HG02943 (cell line): ENCODE measurements around the gene QPCTL.

Experiments
- ATAC-seq: cut with Tn5 transposase; IDR thresholded peaks from one replicate; pipeline ENCODE4 v1.9.1; 2021; ENCODE audit warnings: mild to moderate bottlenecking, low read depth, moderate library complexity; ENCODE audit not compliant: unreplicated experiment

QPCTL gene

DNA sequence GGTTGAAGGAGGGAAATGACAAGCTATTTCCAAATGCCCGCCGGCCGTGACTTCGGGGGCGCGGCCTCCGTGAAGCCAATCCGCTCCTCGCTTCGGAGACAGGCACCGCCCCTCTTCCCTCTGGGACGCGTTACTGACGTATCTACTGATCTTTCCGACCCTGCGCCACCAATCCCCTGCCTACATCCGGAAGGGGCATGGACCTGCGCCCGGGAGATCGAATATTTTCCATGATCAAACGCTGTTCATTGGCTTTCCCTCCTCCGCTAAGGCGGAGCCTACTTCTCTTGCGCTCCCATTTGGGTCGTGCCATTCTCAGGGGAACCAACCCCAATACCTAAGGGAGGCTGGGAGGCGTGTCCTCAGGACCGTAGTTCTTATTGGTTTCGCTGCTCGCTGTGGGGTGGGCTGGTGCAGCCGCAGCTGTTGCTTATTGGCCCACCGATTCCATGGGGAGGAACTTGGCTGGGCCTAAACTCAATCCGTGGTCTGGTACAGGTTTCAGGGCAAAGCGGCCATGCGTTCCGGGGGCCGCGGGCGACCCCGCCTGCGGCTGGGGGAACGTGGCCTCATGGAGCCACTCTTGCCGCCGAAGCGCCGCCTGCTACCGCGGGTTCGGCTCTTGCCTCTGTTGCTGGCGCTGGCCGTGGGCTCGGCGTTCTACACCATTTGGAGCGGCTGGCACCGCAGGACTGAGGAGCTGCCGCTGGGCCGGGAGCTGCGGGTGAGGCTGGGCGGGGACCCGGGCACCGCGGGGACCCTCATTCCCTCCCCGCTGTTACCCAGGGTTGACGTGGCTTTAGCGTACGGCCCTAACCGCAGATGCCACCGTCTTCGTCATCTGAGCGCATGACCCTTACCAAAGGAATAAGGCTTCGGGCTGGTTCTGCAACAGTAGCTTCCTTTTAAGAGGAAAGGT is at the start of gene QPCTL:
Gene QPCTL, plus strand, starts transcription at position 480 of the 919 bp plus-strand sequence. Its CDS starts 38 bp downstream, at position 518.
- peak; percentile 81 for ATAC-seq

DNA sequence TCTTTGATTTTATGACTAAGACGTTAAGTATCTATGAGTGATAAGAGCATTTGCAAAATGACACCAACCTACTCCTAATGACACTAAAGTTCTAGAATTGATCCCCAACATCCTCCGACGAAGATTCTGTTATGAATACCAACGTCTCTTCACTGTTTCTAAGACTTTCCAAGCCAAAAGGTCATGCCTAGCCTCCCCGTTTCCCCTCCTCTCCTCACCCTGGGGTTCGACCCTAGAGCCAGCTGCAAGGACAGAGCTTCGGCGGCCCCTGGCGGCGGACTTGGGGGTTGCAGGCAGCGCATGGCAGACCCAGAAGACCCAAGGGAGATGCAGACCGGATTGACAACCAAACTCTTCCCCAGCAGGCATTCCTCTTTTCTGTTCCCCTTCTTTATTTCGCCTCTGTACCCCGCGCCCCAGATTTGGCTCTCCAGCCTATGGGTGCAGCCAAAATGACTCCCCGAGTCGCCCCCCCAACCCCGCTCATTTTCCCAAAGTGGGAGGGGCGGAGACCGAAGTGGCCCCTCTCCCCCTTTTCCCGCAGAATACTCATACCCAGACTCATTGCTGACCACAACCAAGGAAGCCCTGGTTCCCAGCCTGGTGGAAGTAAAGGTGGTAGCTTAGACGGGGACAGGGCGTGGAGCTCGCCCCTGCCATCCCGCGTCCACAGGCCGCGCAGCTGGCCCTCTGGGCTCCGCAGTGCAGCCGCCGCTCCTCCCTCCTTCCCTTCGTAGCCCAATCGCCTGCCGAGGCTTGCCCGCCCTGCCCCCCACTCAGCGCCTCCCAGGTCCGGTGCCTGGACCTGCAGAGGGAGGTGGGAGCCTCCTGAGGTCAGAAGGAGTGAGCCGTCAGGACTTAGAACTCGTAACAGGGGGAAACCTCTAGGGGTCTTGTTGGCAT is 49.2 kb upstream of the QPCTL start:
- no peak for ATAC-seq

DNA sequence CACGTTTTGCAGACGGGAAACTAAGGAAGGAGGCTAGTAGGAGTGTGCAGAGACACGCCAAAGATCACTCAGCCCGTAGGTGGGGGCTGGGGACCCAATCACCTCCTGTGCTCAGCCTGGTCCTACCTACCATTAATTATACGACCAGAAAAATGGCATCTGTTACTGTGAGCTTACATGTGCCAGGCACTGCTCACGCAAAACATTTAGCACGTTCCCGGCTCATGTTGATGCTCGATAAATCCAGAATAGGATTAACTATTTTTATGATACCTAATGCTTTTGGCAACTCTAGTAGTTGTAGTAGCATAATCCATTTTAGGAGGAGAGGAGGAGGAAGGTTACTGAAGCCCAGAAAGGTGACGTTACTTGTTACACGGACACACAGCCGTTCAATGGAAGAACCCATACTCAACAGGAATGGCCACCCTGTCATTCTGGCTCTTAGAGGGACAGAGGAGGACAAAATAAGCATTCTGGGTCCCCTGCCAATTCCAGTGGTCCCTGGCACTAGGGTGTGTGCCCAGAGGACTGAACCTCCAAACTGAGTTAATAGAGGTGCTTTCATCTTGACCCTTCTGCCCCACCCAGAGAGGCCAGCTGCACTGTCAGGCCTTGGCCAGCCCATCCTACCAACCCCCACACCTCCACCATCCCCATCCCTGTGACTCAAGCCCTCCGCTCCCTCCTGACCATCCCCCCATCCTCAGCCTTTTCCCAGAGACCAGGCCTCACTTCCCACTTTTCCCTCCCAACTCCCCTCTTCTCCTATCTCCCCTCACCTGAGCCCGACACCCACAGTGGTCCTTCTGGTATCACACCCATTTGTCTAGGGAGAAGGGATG is 48.3 kb upstream of the QPCTL start:
- no peak for ATAC-seq

DNA sequence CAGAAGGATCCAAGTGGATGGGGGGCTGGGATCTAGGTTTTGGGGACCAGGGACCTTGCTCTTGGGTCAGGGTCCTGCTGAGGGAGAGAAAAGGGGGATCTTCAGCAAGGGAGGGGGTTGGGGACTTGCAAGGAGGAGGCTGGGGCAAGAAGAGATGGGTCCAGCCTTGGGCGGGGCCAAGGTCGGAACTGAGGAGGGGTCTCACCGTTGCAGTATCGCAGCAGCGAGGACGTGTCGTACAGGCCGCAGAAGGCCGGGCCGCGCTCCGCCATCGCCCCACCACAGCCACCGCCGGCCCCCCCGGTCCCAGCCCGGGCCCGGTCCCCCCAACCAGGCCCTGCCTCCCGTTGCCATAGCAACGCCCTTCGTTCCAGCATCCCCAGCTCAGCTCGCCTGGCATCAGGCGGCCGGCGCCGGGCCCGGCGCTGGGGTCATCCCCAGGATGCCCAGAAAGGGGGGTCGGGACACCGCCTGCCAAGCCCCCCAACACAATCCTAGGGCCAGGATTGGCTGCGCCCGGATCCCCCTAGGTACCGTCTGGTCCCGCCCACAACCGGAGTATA is 47.3 kb upstream of the QPCTL start:
- ATAC-seq = no peak

DNA sequence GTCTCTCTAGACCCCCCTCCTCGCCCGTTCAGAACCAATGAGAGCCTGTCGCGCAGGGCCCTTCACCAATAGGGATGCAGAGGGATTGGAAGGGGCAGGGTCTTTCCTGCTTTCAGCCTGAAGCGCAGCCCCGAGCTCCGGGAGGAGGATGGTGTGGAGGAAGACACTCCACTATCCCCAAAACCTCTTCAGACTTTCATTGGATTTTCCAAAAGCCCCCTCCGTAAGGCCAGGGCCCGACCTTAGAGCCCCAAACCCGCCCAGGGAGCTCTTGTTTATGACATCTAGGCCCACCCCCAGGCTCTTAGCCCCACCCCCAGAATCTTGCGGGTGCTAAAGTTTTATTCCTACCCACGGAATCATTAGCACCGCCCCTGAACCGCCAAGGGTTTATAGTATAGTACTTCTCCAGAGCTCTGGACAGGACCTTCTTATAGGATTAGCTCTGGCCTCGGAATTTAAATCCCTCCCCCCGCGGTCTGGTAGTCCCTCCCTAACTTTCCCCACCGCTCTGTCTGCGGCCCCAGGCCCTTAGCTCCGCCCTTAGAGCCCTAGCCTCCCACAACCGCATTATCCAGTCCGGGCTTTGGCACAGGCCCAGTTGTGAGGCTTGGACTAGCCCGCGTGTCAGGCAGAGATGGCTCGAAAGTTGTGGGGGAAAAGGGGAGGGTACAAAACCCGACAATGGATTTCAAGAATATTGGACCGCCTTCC is 46.7 kb upstream of the QPCTL start:
- ATAC-seq = no peak

DNA sequence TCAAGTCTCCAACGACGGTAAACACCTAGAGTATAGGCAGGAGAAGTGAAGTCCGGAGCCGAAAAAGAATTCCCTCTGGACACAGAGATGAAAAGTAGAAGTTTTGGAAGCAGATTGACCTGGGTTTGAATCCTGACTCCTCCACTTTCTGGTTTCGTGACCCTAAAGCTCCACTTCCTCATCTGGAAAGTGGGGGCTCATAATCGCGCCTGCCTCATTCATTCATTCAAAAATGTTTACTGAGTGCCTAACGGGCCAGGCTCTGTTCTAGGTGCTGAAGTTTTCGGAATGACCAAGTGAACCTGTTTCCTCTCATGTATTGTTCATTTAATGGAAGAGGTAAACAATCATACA is 46.1 kb upstream of the QPCTL start:
- no peak for ATAC-seq

DNA sequence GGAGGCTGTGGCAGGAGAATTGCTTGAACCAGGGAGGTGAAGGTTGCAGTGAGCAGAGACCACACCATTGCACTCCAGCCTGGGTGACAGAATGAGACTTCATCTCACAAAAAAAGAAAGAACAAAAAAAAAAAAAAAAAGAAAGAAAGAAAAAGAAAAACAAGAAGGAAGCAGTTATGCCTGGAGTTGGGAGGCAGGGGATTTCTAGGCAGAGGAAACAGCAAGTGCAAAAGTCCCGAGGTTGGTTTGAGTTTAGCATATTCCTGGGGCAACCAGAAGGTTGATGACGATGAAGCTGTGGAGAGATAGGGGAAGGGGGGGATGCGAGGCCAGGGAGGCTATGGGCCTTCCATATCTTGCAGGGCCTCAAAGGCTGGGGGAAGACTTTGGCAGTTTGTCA is 41.7 kb upstream of the QPCTL start:
- no peak for ATAC-seq

DNA sequence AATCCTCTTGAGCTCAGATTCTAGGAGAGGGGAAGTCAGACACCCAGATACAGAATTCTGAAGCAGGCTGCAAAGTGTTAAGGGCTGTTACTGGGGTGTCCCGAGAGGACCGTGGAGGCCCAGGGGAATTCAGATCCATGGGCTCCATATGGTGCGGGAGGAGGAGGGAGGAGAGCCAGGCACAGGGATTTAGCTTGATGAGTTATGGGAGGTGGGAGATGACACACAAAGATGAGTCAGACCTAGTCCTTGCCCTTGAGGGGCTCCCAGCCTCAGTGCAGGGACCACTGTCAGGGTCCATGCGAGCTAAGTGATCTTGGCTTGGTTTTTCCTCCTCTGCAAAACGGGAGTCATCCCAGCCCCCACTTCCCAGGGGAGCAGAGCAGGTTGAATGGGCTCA is 38.8 kb upstream of the QPCTL start:
- no peak for ATAC-seq

DNA sequence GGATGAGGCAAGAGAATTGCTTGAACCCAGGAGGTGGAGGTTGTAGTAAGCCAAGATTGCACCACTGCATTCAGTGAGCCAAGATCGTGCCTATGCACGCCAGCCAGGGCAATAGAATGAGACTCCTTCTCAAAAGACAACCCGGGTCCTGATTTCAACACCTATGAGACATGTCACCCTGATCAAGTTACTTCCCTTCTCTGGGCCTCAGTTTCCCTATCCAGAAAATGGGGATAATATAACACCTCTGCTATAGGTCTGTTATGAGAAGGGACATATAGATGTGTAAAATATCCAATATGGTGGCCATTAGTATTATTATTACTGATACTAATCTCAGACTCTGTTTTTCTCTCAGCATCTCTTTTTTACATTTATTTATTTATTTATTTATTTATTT is 37.4 kb upstream of the QPCTL start:
- no peak for ATAC-seq

DNA sequence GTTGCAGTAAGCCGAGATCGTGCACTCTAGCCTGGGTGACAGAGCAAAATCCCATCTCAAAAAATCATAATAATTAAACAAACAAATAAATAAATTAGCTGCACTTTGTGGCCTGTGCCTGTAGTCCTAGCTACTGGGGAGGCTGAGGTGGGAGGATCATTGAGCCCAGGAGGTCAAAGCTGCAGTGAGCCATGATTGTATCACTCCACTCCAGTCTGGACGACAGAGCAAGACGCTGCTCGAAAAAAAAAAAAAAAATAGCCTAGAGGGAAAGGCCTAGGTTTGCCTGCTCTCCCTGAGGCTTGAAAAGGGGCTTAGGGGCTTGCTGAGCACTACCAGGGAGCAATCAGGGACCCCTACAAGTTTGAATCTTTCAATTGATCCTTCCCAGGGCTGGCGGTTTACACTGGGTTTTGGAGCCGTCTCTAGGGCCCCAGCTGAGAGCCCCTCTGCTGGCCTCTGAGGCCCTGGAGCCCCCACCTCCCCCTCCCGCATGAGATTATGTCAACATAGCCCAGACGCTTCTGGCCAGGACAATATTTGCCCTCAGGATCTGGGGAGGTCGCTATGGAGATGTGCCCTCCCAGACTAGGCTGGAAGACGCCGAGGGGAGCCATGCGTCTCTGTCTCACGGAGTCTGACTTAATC is 34.8 kb upstream of the QPCTL start:
- no peak for ATAC-seq

DNA sequence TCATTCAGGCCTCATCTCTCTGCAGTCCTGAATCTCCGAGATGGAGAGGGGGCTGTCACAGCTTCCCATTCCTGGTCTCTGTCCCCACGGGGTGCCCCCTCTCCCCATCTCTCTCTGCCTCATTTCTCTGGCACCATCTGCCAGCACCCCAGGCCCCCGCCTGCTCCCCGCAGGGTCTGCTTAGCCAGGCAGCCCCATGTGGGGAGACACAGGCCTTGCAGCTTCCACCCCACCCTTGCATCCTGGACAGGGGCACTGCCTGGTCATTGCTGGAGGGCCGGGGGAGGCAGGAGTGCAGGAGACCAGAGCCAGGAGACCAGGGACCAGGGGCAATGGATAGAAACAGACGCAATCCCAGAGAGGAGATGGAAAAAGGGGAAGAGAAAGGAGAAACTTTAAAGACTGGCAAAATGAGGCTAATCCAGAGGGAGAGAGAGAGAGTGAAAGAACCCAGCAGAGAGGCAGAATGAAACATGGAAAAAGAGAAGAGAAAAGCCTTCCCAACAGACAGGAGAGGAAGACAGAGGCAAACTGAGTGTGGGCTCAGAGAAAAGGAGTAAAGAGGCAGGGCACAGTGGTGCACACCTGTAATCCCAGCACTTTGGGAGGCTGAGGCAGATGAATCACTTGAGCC is 33.3 kb upstream of the QPCTL start:
- no peak for ATAC-seq

DNA sequence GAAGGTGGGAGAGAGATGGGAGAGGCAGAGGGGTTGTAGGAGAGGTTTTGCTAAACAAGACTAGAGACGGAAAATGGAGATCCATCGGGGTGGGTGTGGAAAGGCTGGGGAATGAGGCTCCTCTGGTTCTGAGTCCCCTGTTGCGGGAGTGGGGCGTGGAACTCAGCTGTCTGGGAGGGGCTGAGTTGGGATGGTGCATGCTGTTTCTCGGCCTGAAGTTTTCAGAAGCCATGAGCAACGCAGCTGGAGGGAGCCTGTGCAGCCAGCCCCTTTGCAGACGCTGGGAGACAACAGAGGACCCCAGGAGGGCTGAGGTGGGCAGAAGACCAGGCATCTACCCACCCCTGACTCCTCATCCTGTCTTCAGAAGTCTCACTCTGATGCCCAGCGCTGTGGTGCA is 31.8 kb upstream of the QPCTL start:
- ATAC-seq = no peak

DNA sequence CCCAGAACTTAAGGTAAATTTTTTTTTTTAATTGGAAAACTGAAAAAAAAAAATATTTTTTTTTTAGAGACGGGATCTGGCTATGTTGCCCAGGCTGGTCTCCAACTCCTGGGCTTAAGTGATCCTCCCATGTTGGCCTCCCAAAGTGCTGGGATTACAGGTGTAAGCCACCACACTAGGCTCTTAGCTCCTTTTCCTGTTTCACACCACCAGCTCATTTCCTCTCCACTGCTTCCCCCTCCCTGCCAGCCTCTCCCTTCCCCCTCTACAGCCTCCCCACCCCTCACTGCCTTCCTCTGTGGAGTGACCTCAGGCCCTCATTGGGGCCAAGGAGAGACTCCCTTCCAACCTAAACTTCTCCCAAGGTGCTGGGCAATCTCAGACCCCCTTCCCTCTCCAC is 28.7 kb upstream of the QPCTL start:
- no peak for ATAC-seq

DNA sequence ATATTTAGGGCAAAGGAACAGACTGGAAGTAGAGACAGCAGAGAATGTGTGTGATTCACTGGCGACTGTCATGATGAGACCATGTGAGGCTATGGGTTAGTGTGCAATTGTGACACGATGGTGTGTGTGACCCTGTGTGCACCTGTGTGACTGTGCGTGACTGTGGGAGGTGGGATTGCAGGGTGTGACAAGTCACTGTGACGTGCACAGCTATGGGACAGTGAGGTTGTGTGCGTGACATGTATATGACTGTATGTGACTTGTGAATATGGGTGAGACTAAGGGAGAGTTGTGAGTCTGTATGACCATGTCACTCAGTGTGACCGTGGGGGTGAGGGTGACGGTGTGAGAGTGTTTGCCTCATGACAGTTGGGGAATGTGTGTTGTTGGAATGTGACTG is 27.9 kb upstream of the QPCTL start:
- ATAC-seq = no peak

DNA sequence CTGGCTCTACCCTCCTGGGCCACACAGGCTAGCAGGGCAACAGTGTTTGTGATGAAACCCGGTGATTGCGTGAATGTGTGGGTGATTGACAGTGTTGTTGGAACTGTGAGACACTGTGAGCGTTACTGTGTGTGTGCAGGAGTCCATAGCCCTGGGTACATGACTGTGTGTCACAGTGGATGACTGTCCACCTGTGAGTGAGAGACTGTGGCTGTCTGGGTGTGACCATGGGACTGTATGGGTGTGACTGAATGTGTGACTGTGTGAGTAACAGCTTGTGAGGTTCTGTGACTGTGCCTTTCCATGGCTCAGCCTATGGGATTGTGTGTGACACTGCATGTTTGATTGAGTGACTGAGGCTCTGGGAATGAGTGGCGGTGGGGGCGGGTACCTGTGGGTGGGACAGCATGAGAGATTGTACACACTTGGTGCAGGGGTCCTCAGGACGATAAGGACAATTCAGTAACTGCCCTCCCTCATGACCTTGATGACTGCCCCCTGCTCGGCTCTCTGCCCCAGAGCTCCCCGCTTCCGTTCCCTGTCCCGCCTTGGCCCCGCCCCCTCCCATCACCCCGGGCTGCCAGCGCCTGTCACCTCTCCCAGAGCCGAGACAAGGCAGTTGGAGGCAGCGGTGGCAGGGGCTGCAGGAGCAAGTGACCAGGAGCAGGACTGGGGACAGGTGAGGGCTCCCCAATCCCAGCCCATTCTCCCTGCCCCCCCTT is 24.7 kb upstream of the QPCTL start, which contains the start of gene GIPR:
Gene GIPR, plus strand, starts transcription at position 602 of the 722 bp plus-strand sequence. CDS start 1,300 bp downstream, outside the sequence.
- ATAC-seq = no peak

DNA sequence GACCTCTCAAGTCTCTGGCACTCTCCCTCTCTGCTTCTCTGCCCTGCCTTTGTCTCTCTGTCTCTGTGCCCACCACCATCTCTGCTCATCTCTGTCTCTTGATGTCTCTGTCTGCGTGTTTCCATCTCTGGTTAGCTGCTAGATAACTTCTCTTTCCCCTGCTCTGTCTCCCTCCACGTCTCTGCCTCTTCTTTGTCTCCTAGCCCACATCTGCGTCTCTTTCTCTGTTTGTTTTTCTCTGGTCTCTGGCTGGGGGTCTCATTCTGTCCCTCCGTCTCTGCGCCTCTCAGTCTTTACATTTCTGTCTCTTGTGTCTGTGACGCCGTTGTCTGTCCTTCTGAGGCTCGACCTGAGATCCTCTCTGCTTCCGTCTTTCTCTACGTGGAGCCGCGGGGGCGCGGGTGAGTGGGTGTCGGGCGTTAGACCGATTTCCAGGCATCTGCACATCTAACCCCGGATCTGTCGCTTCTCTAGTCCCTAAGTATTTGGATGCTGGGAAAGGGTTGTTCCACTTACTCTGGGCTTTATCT is 24.1 kb upstream of the QPCTL start:
- ATAC-seq = no peak

DNA sequence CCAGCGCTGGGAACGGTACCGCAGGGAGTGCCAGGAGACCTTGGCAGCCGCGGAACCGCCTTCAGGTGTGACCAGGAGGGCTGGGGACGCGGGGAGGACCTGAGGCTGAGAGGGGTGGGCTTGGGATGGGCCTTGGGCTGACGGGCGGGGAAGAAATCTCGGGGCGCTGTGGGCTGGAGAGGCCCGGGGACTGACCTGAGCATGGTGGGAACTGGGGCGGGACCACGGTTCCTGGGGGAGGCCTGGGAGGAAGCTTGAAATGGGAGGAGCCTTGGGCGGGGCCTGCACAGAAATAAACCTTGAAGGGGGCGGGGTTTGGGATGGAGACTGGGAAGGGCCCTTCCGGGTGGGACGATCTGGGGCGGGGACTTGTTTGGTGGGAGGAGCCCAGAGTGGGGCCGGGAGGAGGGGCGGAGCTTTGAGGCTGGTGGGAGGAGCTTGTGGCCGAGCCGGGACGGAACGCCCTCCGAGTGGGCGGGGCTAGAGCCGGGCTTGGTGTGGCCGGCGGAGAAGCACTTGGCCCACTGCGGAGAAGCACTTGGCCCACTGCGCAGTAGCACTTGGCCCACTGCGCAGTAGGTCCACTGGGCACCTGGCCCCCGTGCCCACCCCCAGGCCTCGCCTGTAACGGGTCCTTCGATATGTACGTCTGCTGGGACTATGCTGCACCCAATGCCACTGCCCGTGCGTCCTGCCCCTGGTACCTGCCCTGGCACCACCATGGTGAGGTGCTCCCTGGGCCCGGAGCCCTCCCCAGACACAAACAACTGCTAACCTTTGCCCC is 21.6 kb upstream of the QPCTL start:
- no peak for ATAC-seq
